ENCODE results near the gene CGREF1. TPM values are rescaled to one million over a fixed set of nuclear protein-coding genes. Genes with fewer than 3 reads are reported as not detected.

Gene CGREF1
- total and polyA plus RNA-seq, 3 experiments from 2014 or later: 0.17 to 3.5 (median 2.7) TPM

- H3K27me3 ChIP-seq (ENCODE audit: insufficient read depth, low read length, poor library complexity, severe bottlenecking): no peaks in the 10 kb centered on the region
- H3K36me3 ChIP-seq (ENCODE audit: insufficient read depth, low read length): no peaks in the 10 kb centered on the region
Observed at GRCh38 chr2:27093430-27094352, 25.2 kb downstream of the CGREF1 start.

GRCh38 chr2:27092696-27093429 is 26.1 kb downstream of the CGREF1 start:
- H3K27ac ChIP-seq (ENCODE audit: low read depth, low read length): no peak overlapping the region
- no peaks in the 10 kb centered on the region for H3K9me3 Mint-ChIP-seq
- no peak overlapping the region for H3K27ac Mint-ChIP-seq
- no peaks in the 10 kb centered on the region for H3K9me3 ChIP-seq (ENCODE audit: low read length)
- ChIA-PET POLR2A (no interaction called here), CTCF (no interaction called here)
- no peaks in the 10 kb centered on the region for H3K27me3 Mint-ChIP-seq
- no peaks in the 10 kb centered on the region for H3K27me3 ChIP-seq (ENCODE audit: insufficient read depth, low read length, poor library complexity, severe bottlenecking)
- H3K4me1 Mint-ChIP-seq: peaks cover 13 to 15% (median 14%) of the 10 kb centered on the region in 3 donors
- no peak for DNase-seq
- no peak overlapping the region for H3K4me3 Mint-ChIP-seq
- H3K36me3 ChIP-seq (ENCODE audit: insufficient read depth, low read length): no peaks in the 10 kb centered on the region
- peaks cover 8% of the 10 kb centered on the region for H3K4me1 ChIP-seq (ENCODE audit: insufficient read depth, low read length)
- peaks cover 0 to 2% (median 0%) of the 10 kb centered on the region in 3 donors for H3K36me3 Mint-ChIP-seq
- no peak overlapping the region for H3K4me3 ChIP-seq (ENCODE audit: low read length)

More at GRCh38 chr2:27093430-27094352, 25.2 kb downstream of the CGREF1 start:
- Mint-ChIP-seq H3K27me3 (no peaks in the 10 kb centered on the region), H3K4me3 (peak overlapping the region in 1 of 7 donors; percentile 66), H3K36me3 (peaks cover 0 to 2% (median 0%) of the 10 kb centered on the region in 3 donors), H3K4me1 (peaks cover 13 to 15% (median 13%) of the 10 kb centered on the region in 3 donors), H3K9me3 (no peaks in the 10 kb centered on the region), H3K27ac (peak overlapping the region in 1 of 8 donors; percentile 63)
- Histone ChIP-seq H3K4me1 (ENCODE audit: insufficient read depth, low read length) (peaks cover 8% of the 10 kb centered on the region), H3K4me3 (ENCODE audit: low read length) (no peak overlapping the region), H3K27ac (ENCODE audit: low read depth, low read length) (no peak overlapping the region), H3K9me3 (ENCODE audit: low read length) (no peaks in the 10 kb centered on the region)
- ChIA-PET CTCF (interaction anchor here (1.1 kb wide), 1 partner anchor 186 kb away, joined by 3 read pairs; no protein-coding TSS in a partner anchor), POLR2A (no interaction called here)
- no peak for DNase-seq

GRCh38 chr2:27091746-27092695 is 26.9 kb downstream of the CGREF1 start:
- Histone ChIP-seq H3K9me3 (ENCODE audit: low read length) (no peaks in the 10 kb centered on the region), H3K4me1 (ENCODE audit: insufficient read depth, low read length) (peaks cover 15% of the 10 kb centered on the region), H3K27ac (ENCODE audit: low read depth, low read length) (no peak overlapping the region), H3K27me3 (ENCODE audit: insufficient read depth, low read length, poor library complexity, severe bottlenecking) (no peaks in the 10 kb centered on the region), H3K36me3 (ENCODE audit: insufficient read depth, low read length) (no peaks in the 10 kb centered on the region), H3K4me3 (ENCODE audit: low read length) (no peak overlapping the region)
- ChIA-PET POLR2A (no interaction called here), CTCF (no interaction called here)
- Mint-ChIP-seq H3K27me3 (no peaks in the 10 kb centered on the region), H3K4me1 (peaks cover 20 to 23% (median 20%) of the 10 kb centered on the region in 3 donors), H3K4me3 (peak overlapping the region in 2 of 7 donors; percentile 41 to 56), H3K9me3 (no peaks in the 10 kb centered on the region), H3K27ac (peak overlapping the region in 1 of 8 donors; percentile 18), H3K36me3 (peaks cover 0 to 2% (median 0%) of the 10 kb centered on the region in 3 donors)
- no peak for DNase-seq

- DNase-seq: no peak
- Mint-ChIP-seq H3K4me3 (peak overlapping the region in 1 of 7 donors; percentile 18), H3K27me3 (no peaks in the 10 kb centered on the region), H3K9me3 (no peaks in the 10 kb centered on the region), H3K36me3 (peaks cover 0 to 2% (median 0%) of the 10 kb centered on the region in 3 donors), H3K27ac (peak overlapping the region in 1 of 8 donors; percentile 69), H3K4me1 (peaks cover 16 to 19% (median 18%) of the 10 kb centered on the region in 3 donors)
- Histone ChIP-seq H3K27me3 (ENCODE audit: insufficient read depth, low read length, poor library complexity, severe bottlenecking) (no peaks in the 10 kb centered on the region), H3K4me1 (ENCODE audit: insufficient read depth, low read length) (peaks cover 19% of the 10 kb centered on the region), H3K4me3 (ENCODE audit: low read length) (no peak overlapping the region), H3K9me3 (ENCODE audit: low read length) (no peaks in the 10 kb centered on the region), H3K27ac (ENCODE audit: low read depth, low read length) (no peak overlapping the region), H3K36me3 (ENCODE audit: insufficient read depth, low read length) (no peaks in the 10 kb centered on the region)
- ChIA-PET CTCF (interaction anchor here (1.3 to 2.8 kb wide), 4 partner anchors 12 to 188 kb away, joined by 4 to 10 read pairs (median 4); no protein-coding TSS in a partner anchor), POLR2A (no interaction called here)
Observed at GRCh38 chr2:27089111-27089954, 29.6 kb downstream of the CGREF1 start.

- no peak overlapping the region for H3K4me3 ChIP-seq (ENCODE audit: low read length)
- H3K27me3 ChIP-seq (ENCODE audit: insufficient read depth, low read length, poor library complexity, severe bottlenecking): no peaks in the 10 kb centered on the region
- Mint-ChIP-seq H3K36me3 (peaks cover 0 to 2% (median 0%) of the 10 kb centered on the region in 3 donors), H3K27me3 (no peaks in the 10 kb centered on the region), H3K27ac (peak overlapping the region in 1 of 8 donors; percentile 69), H3K4me1 (peaks cover 18 to 19% (median 19%) of the 10 kb centered on the region in 3 donors), H3K9me3 (no peaks in the 10 kb centered on the region), H3K4me3 (peak overlapping the region in 4 of 7 donors; percentile 23 to 68 (median 35))
- ChIA-PET POLR2A (no interaction called here), CTCF (interaction anchor here (1.0 to 3.8 kb wide), 6 partner anchors 13 to 191 kb away, joined by 4 to 16 read pairs (median 8); partner anchors contain the start of gene AGBL5)
- no peak for DNase-seq
- H3K9me3 ChIP-seq (ENCODE audit: low read length): no peaks in the 10 kb centered on the region
- H3K27ac ChIP-seq (ENCODE audit: low read depth, low read length): no peak overlapping the region
- no peaks in the 10 kb centered on the region for H3K36me3 ChIP-seq (ENCODE audit: insufficient read depth, low read length)
- peaks cover 19% of the 10 kb centered on the region for H3K4me1 ChIP-seq (ENCODE audit: insufficient read depth, low read length)
Observed at GRCh38 chr2:27088634-27089033, 30.3 kb downstream of the CGREF1 start.

- Histone ChIP-seq H3K4me3 (ENCODE audit: low read length) (no peak overlapping the region), H3K27ac (ENCODE audit: low read depth, low read length) (no peak overlapping the region), H3K4me1 (ENCODE audit: insufficient read depth, low read length) (peaks cover 19% of the 10 kb centered on the region), H3K9me3 (ENCODE audit: low read length) (no peaks in the 10 kb centered on the region), H3K27me3 (ENCODE audit: insufficient read depth, low read length, poor library complexity, severe bottlenecking) (no peaks in the 10 kb centered on the region), H3K36me3 (ENCODE audit: insufficient read depth, low read length) (no peaks in the 10 kb centered on the region)
- ChIA-PET CTCF (interaction anchor here (0.7 to 3.8 kb wide), 13 partner anchors 11 to 215 kb away, joined by 3 to 16 read pairs (median 5); partner anchors contain the start of genes AGBL5 and PREB), POLR2A (interaction anchor here (1.1 to 3.8 kb wide), 5 partner anchors 8 to 138 kb away, joined by 3 to 24 read pairs (median 3); partner anchors contain the start of genes AGBL5 and OST4)
- Mint-ChIP-seq H3K27me3 (no peaks in the 10 kb centered on the region), H3K36me3 (peaks cover 0 to 2% (median 0%) of the 10 kb centered on the region in 3 donors), H3K27ac (peak overlapping the region in 2 of 8 donors; percentile 37 to 73), H3K4me3 (peak overlapping the region; percentile 30 to 94 (median 75)), H3K4me1 (peaks cover 18 to 19% (median 19%) of the 10 kb centered on the region in 3 donors), H3K9me3 (no peaks in the 10 kb centered on the region)
- no peak for DNase-seq
Observed at GRCh38 chr2:27087823-27088410, 31.0 kb downstream of the CGREF1 start.
